Stimulated activated CD4-positive, alpha-beta T cell treated with anti-CD3 and anti-CD28 coated beads, Interleukin-1b, Interleukin-23, amount 100 ng/mL, for 48 hours (primary cell): Measurements from ENCODE around the gene MTFP1.
"Not testable (repeated sequence)": the region's sequence is repeated elsewhere in the genome, so short reads cannot be mapped to it uniquely, and the experiment has no call there.

Experiments used
- DNase-seq: peaks from one replicate; pipeline ENCODE4 v3.0.0-alpha.2; 2020

The MTFP1 gene

GRCh38 chr22:30457981-30458380, 32.4 kb downstream of the MTFP1 start:
- no peak for DNase-seq

- no peak for DNase-seq
Observed at GRCh38 chr22:30459181-30460052, 33.8 kb downstream of the MTFP1 start.

- no peak for DNase-seq
Observed at GRCh38 chr22:30460147-30460546, 34.6 kb downstream of the MTFP1 start.

GRCh38 chr22:30460555-30460954, 35.0 kb downstream of the MTFP1 start:
- not testable (repeated sequence) for DNase-seq

GRCh38 chr22:30469165-30469564, 43.6 kb downstream of the MTFP1 start:
- no peak for DNase-seq

GRCh38 chr22:30470655-30471054, 45.1 kb downstream of the MTFP1 start:
- no peak for DNase-seq

- no peak for DNase-seq
Observed at GRCh38 chr22:30471616-30472318, 46.2 kb downstream of the MTFP1 start, which contains the start of gene SEC14L3. TSS of gene SEC14L3 (minus strand) at chr22:30472017. CDS start at chr22:30471958, 59 bp downstream.

- no peak for DNase-seq
Observed at GRCh38 chr22:30472994-30473720, 47.6 kb downstream of the MTFP1 start.

- DNase-seq = no peak
Observed at GRCh38 chr22:30474121-30474520, 48.6 kb downstream of the MTFP1 start.

GRCh38 chr22:30474683-30475424, 49.3 kb downstream of the MTFP1 start:
- DNase-seq = no peak
